ENCODE results near the gene KANSL1. TPM values are rescaled to one million over a fixed set of nuclear protein-coding genes. Genes with fewer than 3 reads are reported as not detected.

Gene KANSL1
- total RNA-seq, 3 donors from 2014 or later, result 80.2 to 107 (median 88.8) TPM

- no peak for ATAC-seq
- Histone ChIP-seq H3K4me3 (no peak overlapping the region), H3K4me1 (ENCODE audit: low read depth) (peaks cover 7% of the 10 kb centered on the region), H3K9me3 (no peaks in the 10 kb centered on the region), H3K36me3 (ENCODE audit: low read depth) (no peaks in the 10 kb centered on the region)
- no peak for DNase-seq
- intact Hi-C loops (cut with DNase I, micrococcal nuclease), result loop anchor here in 1 of 2 donors (10.0 kb wide), 1 partner anchor 145 kb away; the partner anchor contains the start of gene KANSL1
- TF ChIP-seq CTCF (IDR thresholded peaks at IDR 0.05), result no peak
Measured at GRCh38 chr17:46049656-46050055, 143.6 kb downstream of the KANSL1 start.

- intact Hi-C loops (cut with DNase I, micrococcal nuclease), result loop anchor here in 1 of 2 donors (10.0 kb wide), 1 partner anchor 147 kb away; the partner anchor contains the start of gene KANSL1
Measured at GRCh38 chr17:46047856-46048255, 145.4 kb downstream of the KANSL1 start.

GRCh38 chr17:46047398-46047797, 145.8 kb downstream of the KANSL1 start:
- no peak overlapping the region for H3K4me3 ChIP-seq
- H3K9me3 ChIP-seq, result no peaks in the 10 kb centered on the region
- H3K36me3 ChIP-seq (ENCODE audit: low read depth), result no peaks in the 10 kb centered on the region
- intact Hi-C loops (cut with DNase I, micrococcal nuclease), result loop anchor here in 1 of 2 donors (10.0 kb wide), 1 partner anchor 147 kb away; the partner anchor contains the start of gene KANSL1
- peaks cover 28% of the 10 kb centered on the region for H3K4me1 ChIP-seq (ENCODE audit: low read depth)
- peak; percentile 5 for ATAC-seq
- no peak for DNase-seq
- no peak for TF ChIP-seq CTCF (IDR thresholded peaks at IDR 0.05)

More at GRCh38 chr17:46047856-46048255, 145.4 kb downstream of the KANSL1 start:
- DNase-seq, result no peak
- no peak overlapping the region for H3K4me3 ChIP-seq
- TF ChIP-seq CTCF (IDR thresholded peaks at IDR 0.05), result no peak
- H3K4me1 ChIP-seq (ENCODE audit: low read depth), result peaks cover 24% of the 10 kb centered on the region
- ATAC-seq, result no peak
- no peaks in the 10 kb centered on the region for H3K36me3 ChIP-seq (ENCODE audit: low read depth)
- H3K9me3 ChIP-seq, result no peaks in the 10 kb centered on the region

GRCh38 chr17:46046957-46047356, 146.3 kb downstream of the KANSL1 start:
- no peaks in the 10 kb centered on the region for H3K9me3 ChIP-seq
- no peak overlapping the region for H3K4me3 ChIP-seq
- intact Hi-C loops (cut with DNase I, micrococcal nuclease), result loop anchor here in 1 of 2 donors (10.0 kb wide), 1 partner anchor 148 kb away; the partner anchor contains the start of gene KANSL1
- TF ChIP-seq CTCF (IDR thresholded peaks at IDR 0.05), result no peak
- no peaks in the 10 kb centered on the region for H3K36me3 ChIP-seq (ENCODE audit: low read depth)
- peaks cover 28% of the 10 kb centered on the region for H3K4me1 ChIP-seq (ENCODE audit: low read depth)
- DNase-seq, result no peak
- ATAC-seq, result no peak

- Histone ChIP-seq H3K36me3 (ENCODE audit: low read depth) (no peaks in the 10 kb centered on the region), H3K4me3 (no peak overlapping the region), H3K9me3 (no peaks in the 10 kb centered on the region), H3K4me1 (ENCODE audit: low read depth) (peaks cover 28% of the 10 kb centered on the region)
- DNase-seq (no peak), ATAC-seq (no peak)
- intact Hi-C loops (cut with DNase I, micrococcal nuclease), result loop anchor here in 1 of 2 donors (10.0 kb wide), 1 partner anchor 149 kb away; the partner anchor contains the start of gene KANSL1
- no peak for TF ChIP-seq CTCF (IDR thresholded peaks at IDR 0.05)
Measured at GRCh38 chr17:46045639-46046038, 147.6 kb downstream of the KANSL1 start.
